GM23338 (cell line): Measurements from ENCODE around the gene CALML3. TPM values are rescaled to one million over a fixed set of nuclear protein-coding genes. Genes with fewer than 3 reads are reported as not detected.

Source experiments
- ATAC-seq: fragments of 200-7000 bp; cut with Tn5 transposase; 3 replicates; pipeline ENCODE4 v1.9.1; 2020
- DNase-seq: peaks from one replicate; pipeline ENCODE4 v3.0.0-alpha.2; 2015; ENCODE audit warnings: low spot score
- H2AFZ ChIP-seq: fragments of 200-600 bp; sonication (generic); 2 replicates; pipeline ENCODE4 v1.8.0; 2016; ENCODE audit warnings: antibody characterized with exemption, mild to moderate bottlenecking, moderate library complexity
- H3F3A ChIP-seq: fragments of 200-600 bp; sonication (generic); replicated peaks from 2 replicates; pipeline ENCODE4 v1.8.0; 2017; ENCODE audit warnings: antibody characterized with exemption, mixed run types, low read depth
- H3K27ac ChIP-seq: fragments of 200-600 bp; sonication (generic); 2 replicates; pipeline ENCODE4 v1.6.1; 2016; ENCODE audit warnings: low read depth
- H3K27me3 ChIP-seq: fragments of 200-600 bp; sonication (generic); 2 replicates; pipeline ENCODE4 v1.8.0; 2016; ENCODE audit warnings: mild to moderate bottlenecking, mixed run types, moderate library complexity; ENCODE audit not compliant: insufficient read depth
- H3K36me3 ChIP-seq: fragments of 200-600 bp; sonication (generic); 2 replicates; pipeline ENCODE4 v1.8.0; 2016; ENCODE audit warnings: mild to moderate bottlenecking; ENCODE audit not compliant: insufficient read depth
- H3K4me1 ChIP-seq: fragments of 200-600 bp; sonication (generic); 2 replicates; pipeline ENCODE4 v1.8.0; 2016; ENCODE audit warnings: mild to moderate bottlenecking, moderate library complexity; ENCODE audit not compliant: insufficient read depth
- H3K4me2 ChIP-seq: fragments of 200-600 bp; sonication (generic); 2 replicates; pipeline ENCODE4 v1.7.1; 2017; ENCODE audit warnings: mixed run types
- H3K4me3 ChIP-seq: fragments of 200-600 bp; sonication (generic); 2 replicates; pipeline ENCODE4 v1.6.1; 2016; ENCODE audit warnings: mixed run types
- H3K79me2 ChIP-seq: fragments of 200-600 bp; sonication (generic); replicated peaks from 2 replicates; pipeline ENCODE4 v1.8.0; 2017; ENCODE audit warnings: mild to moderate bottlenecking; ENCODE audit not compliant: insufficient read depth
- H3K9me2 ChIP-seq: fragments of 200-600 bp; sonication (generic); 2 replicates; pipeline ENCODE4 v1.8.0; 2017; ENCODE audit not compliant: insufficient read depth
- H4K20me1 ChIP-seq: fragments of 200-600 bp; sonication (generic); replicated peaks from 2 replicates; pipeline ENCODE4 v1.8.0; 2017; ENCODE audit warnings: mild to moderate bottlenecking; ENCODE audit not compliant: insufficient read depth
- H3K27ac Mint-ChIP-seq: 2 replicates; pipeline ENCODE4 v1.8.0; 2020; ENCODE audit warnings: inconsistent platforms, mild to moderate bottlenecking, moderate library complexity, mixed read lengths
- H3K27me3 Mint-ChIP-seq: 3 replicates; pipeline ENCODE4 v1.8.0; 2022; ENCODE audit warnings: low read depth, mild to moderate bottlenecking, moderate library complexity, mixed read lengths, inconsistent platforms; ENCODE audit not compliant: insufficient read depth, poor library complexity
- H3K36me3 Mint-ChIP-seq: 3 replicates; pipeline ENCODE4 v1.8.0; 2021; ENCODE audit warnings: low read depth, mild to moderate bottlenecking, inconsistent platforms, moderate library complexity, mixed read lengths
- H3K4me1 Mint-ChIP-seq: 3 replicates; pipeline ENCODE4 v1.8.0; 2020; ENCODE audit warnings: mild to moderate bottlenecking, inconsistent platforms, mixed read lengths
- H3K4me3 Mint-ChIP-seq: 3 replicates; pipeline ENCODE4 v1.8.0; 2021; ENCODE audit warnings: moderate library complexity, mild to moderate bottlenecking, inconsistent platforms, mixed read lengths
- H3K9me3 Mint-ChIP-seq: 3 replicates; pipeline ENCODE4 v1.8.0; 2020; ENCODE audit warnings: moderate library complexity, mild to moderate bottlenecking, inconsistent platforms, mixed read lengths
- NANOG ChIP-seq: IDR thresholded peaks from 2 replicates; pipeline ENCODE4 v1.6.1; 2016; ENCODE audit warnings: antibody characterized with exemption, borderline replicate concordance
- POLR2AphosphoS5 ChIP-seq: IDR thresholded peaks from 2 replicates; pipeline ENCODE4 v1.6.1; 2016; ENCODE audit warnings: antibody characterized with exemption, low read depth
- STAT1 ChIP-seq: IDR thresholded peaks from one replicate; pipeline ENCODE4 v1.6.1; 2016; ENCODE audit warnings: antibody characterized with exemption; ENCODE audit not compliant: unreplicated experiment
- ZNF114 ChIP-seq: fragments of 250-450 bp; sonication (Bioruptor Pico); IDR thresholded peaks from 2 replicates; pipeline ENCODE4 v1.5.0; 2020; ENCODE audit warnings: mild to moderate bottlenecking, moderate library complexity
- polyA plus RNA-seq: library from polyadenylated mRNA; unstranded; fragments of >200 nt; fragmentation: Nextera tagmentation; extraction: Ambion mirVana; gene quantifications from 2 replicates; pipeline ENCODE4 v1.2.1, GENCODE V29; 2016
- total RNA-seq: library from RNA; depleted of rRNA; stranded (reverse); fragments of >200 nt; shearing (Covaris generic); gene quantifications from 2 replicates; pipeline ENCODE4 v1.2.3, GENCODE V29; 2014
- TF ChIP-seq, protein P1 (sequence below), 2 experiments: fragments of 200-600 bp in 1 of 2; sonication (generic) in 1 of 2; conservative IDR thresholded peaks; 2 replicates each; pipeline versions ENCODE4 v1.5.1 to v1.6.1; 2016 to 2017; ENCODE audit warnings: antibody characterized with exemption in 2 of 2, low read depth in 2 of 2, mild to moderate bottlenecking in 2 of 2, moderate library complexity in 1 of 2
- TF ChIP-seq, protein P2 (sequence below): IDR thresholded peaks from one replicate; pipeline ENCODE4 v1.6.1; 2018; ENCODE audit warnings: antibody characterized with exemption; ENCODE audit not compliant: unreplicated experiment
- TF ChIP-seq, protein P3 (sequence below): IDR thresholded peaks from 2 replicates; pipeline ENCODE4 v1.6.1; 2016; ENCODE audit warnings: antibody characterized with exemption

CALML3 gene
- total and polyA plus RNA-seq, 2 experiments from 2014 or later, result not detected

DNA sequence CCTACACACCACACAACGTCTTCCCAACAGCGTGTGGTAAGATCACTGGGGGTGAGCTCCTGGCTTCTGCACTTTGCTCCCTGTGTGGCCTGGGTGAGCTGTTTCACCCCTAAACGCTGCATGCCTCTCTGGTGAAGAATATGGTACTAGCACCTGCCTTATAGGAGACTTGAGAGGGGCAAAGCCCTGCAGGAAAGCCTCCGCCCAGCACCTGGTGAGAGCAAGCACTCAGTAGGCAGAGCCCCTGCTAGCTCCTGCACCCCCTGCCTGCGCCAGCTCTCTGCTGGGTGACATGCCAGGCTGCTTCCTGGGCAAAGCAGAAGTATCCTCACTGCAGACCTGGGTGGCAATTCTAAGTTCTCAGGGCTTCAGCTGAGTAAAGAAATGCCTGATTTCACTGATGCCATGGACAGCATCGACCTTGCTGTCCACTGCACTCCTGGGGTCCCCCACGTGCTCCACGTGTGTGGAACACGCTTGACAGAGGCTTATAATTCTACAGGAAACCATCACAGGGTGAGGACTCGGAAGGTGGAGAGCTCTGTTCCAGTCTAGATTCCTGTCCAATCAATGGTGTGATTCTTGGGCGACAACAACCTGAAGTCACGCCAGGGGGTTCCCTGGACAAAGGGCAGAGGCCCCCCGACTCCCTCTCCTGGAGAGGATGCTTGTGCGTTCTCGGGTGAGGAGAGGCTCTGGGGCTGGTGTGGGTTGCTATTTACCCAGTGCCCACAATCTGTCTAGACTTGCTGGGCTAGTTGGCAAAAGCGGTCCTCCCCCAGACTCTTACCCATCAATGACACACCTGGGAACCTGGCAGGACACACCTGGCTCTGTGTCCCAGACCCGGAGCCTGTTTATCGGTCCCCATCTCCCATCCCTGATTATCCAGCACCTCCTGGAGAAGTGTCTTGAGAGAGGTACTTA lies 20.4 kb upstream of the CALML3 start (continued):
- TF ChIP-seq, protein P1, sequence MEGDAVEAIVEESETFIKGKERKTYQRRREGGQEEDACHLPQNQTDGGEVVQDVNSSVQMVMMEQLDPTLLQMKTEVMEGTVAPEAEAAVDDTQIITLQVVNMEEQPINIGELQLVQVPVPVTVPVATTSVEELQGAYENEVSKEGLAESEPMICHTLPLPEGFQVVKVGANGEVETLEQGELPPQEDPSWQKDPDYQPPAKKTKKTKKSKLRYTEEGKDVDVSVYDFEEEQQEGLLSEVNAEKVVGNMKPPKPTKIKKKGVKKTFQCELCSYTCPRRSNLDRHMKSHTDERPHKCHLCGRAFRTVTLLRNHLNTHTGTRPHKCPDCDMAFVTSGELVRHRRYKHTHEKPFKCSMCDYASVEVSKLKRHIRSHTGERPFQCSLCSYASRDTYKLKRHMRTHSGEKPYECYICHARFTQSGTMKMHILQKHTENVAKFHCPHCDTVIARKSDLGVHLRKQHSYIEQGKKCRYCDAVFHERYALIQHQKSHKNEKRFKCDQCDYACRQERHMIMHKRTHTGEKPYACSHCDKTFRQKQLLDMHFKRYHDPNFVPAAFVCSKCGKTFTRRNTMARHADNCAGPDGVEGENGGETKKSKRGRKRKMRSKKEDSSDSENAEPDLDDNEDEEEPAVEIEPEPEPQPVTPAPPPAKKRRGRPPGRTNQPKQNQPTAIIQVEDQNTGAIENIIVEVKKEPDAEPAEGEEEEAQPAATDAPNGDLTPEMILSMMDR (conservative IDR thresholded peaks at IDR 0.05; ENCODE audit: low read depth in 2 of 2), result no peak
- TF ChIP-seq ZNF114 (CRISPR knock-in tag) (no peak), POLR2AphosphoS5 (no peak), NANOG (no peak), STAT1 (no peak)
- TF ChIP-seq, protein P2, sequence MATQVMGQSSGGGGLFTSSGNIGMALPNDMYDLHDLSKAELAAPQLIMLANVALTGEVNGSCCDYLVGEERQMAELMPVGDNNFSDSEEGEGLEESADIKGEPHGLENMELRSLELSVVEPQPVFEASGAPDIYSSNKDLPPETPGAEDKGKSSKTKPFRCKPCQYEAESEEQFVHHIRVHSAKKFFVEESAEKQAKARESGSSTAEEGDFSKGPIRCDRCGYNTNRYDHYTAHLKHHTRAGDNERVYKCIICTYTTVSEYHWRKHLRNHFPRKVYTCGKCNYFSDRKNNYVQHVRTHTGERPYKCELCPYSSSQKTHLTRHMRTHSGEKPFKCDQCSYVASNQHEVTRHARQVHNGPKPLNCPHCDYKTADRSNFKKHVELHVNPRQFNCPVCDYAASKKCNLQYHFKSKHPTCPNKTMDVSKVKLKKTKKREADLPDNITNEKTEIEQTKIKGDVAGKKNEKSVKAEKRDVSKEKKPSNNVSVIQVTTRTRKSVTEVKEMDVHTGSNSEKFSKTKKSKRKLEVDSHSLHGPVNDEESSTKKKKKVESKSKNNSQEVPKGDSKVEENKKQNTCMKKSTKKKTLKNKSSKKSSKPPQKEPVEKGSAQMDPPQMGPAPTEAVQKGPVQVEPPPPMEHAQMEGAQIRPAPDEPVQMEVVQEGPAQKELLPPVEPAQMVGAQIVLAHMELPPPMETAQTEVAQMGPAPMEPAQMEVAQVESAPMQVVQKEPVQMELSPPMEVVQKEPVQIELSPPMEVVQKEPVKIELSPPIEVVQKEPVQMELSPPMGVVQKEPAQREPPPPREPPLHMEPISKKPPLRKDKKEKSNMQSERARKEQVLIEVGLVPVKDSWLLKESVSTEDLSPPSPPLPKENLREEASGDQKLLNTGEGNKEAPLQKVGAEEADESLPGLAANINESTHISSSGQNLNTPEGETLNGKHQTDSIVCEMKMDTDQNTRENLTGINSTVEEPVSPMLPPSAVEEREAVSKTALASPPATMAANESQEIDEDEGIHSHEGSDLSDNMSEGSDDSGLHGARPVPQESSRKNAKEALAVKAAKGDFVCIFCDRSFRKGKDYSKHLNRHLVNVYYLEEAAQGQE, result no peak

DNA sequence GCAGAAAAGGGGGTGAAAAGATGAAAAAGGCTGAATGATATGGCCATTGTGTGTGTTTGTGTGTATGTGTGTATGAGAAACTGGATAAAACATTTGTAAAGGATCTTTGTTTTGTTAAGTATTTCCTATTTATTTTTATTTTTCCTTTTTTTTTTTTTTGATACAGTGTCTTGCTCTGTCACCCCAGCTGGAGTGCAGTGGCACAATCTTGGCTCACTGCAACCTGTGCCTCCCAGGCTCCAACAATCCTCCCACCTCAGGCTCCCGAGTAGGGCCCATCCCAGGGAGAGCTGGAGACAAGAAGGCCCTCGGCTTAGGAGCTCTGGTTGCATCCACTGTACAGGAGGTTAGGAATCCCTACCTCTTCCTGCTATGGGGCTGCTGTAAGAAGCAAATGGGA lies 18.5 kb upstream of the CALML3 start:
- no peak overlapping the region for H3K4me2 ChIP-seq
- Mint-ChIP-seq H3K4me3 (no peak overlapping the region), H3K27me3 (no peaks in the 10 kb centered on the region), H3K4me1 (peaks cover 25% of the 10 kb centered on the region), H3K36me3 (no peaks in the 10 kb centered on the region), H3K27ac (no peak overlapping the region), H3K9me3 (no peaks in the 10 kb centered on the region)
- DNase-seq (no peak), ATAC-seq (no peak)
- H4K20me1 ChIP-seq, result no peaks in the 10 kb centered on the region
- no peaks in the 10 kb centered on the region for H3K79me2 ChIP-seq
- H3K27ac ChIP-seq, result no peak overlapping the region
- no peak overlapping the region for H3K4me3 ChIP-seq
- no peaks in the 10 kb centered on the region for H3K4me1 ChIP-seq
- H3F3A ChIP-seq, result no peaks in the 10 kb centered on the region
- TF ChIP-seq, protein P3, sequence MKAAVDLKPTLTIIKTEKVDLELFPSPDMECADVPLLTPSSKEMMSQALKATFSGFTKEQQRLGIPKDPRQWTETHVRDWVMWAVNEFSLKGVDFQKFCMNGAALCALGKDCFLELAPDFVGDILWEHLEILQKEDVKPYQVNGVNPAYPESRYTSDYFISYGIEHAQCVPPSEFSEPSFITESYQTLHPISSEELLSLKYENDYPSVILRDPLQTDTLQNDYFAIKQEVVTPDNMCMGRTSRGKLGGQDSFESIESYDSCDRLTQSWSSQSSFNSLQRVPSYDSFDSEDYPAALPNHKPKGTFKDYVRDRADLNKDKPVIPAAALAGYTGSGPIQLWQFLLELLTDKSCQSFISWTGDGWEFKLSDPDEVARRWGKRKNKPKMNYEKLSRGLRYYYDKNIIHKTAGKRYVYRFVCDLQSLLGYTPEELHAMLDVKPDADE, result no peak
- no peak overlapping the region for H2AFZ ChIP-seq
- no peaks in the 10 kb centered on the region for H3K36me3 ChIP-seq
- H3K27me3 ChIP-seq, result no peaks in the 10 kb centered on the region
- no peaks in the 10 kb centered on the region for H3K9me2 ChIP-seq
